ENCODE measurements around the gene CHD2.

Gene CHD2

GRCh38 chr15:92925454-92925853 is 25.3 kb downstream of the CHD2 start:
- Mint-ChIP-seq H3K9me3 (no peaks in the 10 kb centered on the region), H3K27me3 (no peaks in the 10 kb centered on the region), H3K4me3 (no peak overlapping the region), H3K4me1 (peaks cover 53% of the 10 kb centered on the region), H3K27ac (no peak overlapping the region), H3K36me3 (peaks cover 72% of the 10 kb centered on the region)
- ATAC-seq: no peak

DNA sequence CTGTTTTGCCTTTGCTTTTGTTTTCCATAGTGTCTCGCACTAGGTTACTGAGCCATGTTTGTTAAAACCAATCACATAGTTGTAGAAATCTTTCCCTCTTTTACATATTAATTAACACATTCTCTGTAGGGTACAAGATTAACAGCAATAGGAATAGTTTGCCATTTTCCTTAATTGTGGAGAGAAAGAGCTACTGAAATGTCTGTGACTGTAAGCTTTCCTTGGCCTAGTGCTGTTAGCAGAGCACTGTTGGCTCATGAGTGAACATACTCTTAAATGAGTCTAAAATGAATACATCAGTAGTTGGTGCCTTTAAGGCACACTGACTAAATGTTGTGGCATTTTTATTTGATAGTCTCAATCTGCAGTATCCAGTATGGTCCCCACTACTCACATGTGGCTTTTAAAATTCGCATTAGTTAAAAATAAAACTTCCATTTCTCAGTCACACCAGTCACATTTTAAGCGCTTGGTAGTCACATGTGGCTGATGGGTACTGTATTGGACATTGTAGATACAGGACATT is 28.2 kb downstream of the CHD2 start:
- peaks cover 61% of the 10 kb centered on the region for H3K36me3 Mint-ChIP-seq
- no peaks in the 10 kb centered on the region for H3K9me3 Mint-ChIP-seq
- ATAC-seq: no peak
- no peaks in the 10 kb centered on the region for H3K27me3 Mint-ChIP-seq
- no peak overlapping the region for H3K27ac Mint-ChIP-seq
- H3K4me1 Mint-ChIP-seq: peaks cover 25% of the 10 kb centered on the region
- H3K4me3 Mint-ChIP-seq: no peak overlapping the region

DNA sequence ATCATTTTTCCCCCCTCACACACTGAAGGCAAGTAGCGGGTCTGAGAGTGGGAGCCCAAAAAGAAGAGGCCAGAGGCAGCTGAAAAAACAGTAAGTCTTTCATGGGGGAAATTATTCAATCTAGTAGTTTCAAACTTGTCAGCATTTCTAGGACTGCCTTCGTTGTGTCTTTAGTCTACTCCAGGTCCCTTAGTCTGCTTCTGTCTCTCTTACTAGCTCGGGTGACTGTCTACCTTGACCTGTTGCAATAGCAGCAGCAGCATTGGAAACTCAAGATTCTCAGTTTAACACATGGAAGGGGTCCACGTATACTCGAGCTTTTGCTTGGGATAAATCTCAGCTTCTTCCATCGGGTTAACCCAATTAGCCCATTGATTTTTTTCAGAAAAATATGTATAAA is 28.9 kb downstream of the CHD2 start:
- H3K27me3 Mint-ChIP-seq: no peaks in the 10 kb centered on the region
- no peak for ATAC-seq
- H3K9me3 Mint-ChIP-seq: no peaks in the 10 kb centered on the region
- H3K27ac Mint-ChIP-seq: no peak overlapping the region
- no peak overlapping the region for H3K4me3 Mint-ChIP-seq
- H3K4me1 Mint-ChIP-seq: peaks cover 18% of the 10 kb centered on the region
- peaks cover 60% of the 10 kb centered on the region for H3K36me3 Mint-ChIP-seq

GRCh38 chr15:92930054-92930621 is 30.0 kb downstream of the CHD2 start:
- Mint-ChIP-seq H3K4me3 (no peak overlapping the region), H3K36me3 (peaks cover 66% of the 10 kb centered on the region), H3K4me1 (peaks cover 21% of the 10 kb centered on the region), H3K27ac (peak overlapping the region; percentile 17), H3K27me3 (no peaks in the 10 kb centered on the region), H3K9me3 (no peaks in the 10 kb centered on the region)
- no peak for ATAC-seq

DNA sequence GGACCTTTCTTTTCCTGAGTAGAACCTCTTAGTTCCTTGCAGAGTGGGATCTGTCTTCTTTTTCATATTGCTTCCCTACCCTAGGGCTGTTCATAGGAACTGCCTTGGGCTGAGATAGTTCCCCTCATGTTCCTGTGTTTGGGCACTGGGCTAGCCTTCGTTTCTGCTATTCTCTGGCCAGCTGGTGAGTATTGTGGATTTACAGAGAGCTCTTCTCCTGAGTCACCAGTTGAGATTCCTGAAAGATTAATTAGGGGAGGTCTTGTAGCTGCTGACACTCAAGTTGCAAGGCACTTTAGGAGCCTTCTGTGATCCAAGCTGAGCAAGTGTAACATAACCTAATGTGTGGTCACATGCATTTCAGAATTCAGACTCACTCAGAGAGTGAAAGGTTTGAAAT is 30.7 kb downstream of the CHD2 start:
- Mint-ChIP-seq H3K27ac (peak overlapping the region; percentile 17), H3K4me3 (no peak overlapping the region), H3K9me3 (no peaks in the 10 kb centered on the region), H3K36me3 (peaks cover 67% of the 10 kb centered on the region), H3K27me3 (no peaks in the 10 kb centered on the region), H3K4me1 (peaks cover 26% of the 10 kb centered on the region)
- no peak for ATAC-seq

DNA sequence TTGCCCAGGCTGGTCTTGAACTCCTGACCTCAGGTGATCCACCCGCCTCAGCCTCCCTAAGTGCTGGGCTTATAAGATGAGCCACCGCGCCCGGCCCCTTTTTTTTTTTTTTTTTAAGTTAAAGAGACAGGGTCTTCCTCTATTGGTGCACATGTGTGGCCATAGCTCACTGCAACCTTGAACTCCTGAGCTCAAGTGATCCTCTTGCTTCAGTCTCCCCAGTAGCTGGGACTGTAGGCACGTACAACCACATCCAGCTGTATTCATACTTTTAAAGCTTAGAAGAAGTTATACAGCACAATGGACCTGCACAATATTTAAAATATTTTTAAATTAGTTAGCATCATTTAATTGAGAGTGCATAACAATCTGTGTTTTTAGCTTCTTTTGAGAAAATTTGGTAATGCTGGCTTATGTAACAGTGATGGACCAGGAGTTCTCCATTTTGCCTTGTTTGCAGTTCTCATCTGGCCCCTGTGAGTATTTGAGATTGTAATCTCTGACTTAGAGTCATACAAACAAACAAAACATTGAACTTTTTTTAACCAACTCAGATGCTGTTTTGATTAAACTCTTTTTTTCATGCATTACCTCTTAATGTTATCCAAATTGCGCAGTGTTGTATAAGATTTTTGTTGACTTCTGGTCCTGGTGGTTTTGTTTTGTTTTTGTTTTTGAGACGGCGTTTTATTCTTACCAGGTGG is 33.0 kb downstream of the CHD2 start:
- Mint-ChIP-seq H3K27ac (no peak overlapping the region), H3K27me3 (no peaks in the 10 kb centered on the region), H3K4me3 (no peak overlapping the region), H3K4me1 (peaks cover 20% of the 10 kb centered on the region), H3K9me3 (no peaks in the 10 kb centered on the region), H3K36me3 (peaks cover 62% of the 10 kb centered on the region)
- no peak for ATAC-seq

GRCh38 chr15:92933831-92934230 is 33.7 kb downstream of the CHD2 start:
- Mint-ChIP-seq H3K4me3 (no peak overlapping the region), H3K27ac (peak overlapping the region; percentile 52), H3K27me3 (no peaks in the 10 kb centered on the region), H3K4me1 (peaks cover 20% of the 10 kb centered on the region), H3K36me3 (peaks cover 59% of the 10 kb centered on the region), H3K9me3 (no peaks in the 10 kb centered on the region)
- no peak for ATAC-seq

DNA sequence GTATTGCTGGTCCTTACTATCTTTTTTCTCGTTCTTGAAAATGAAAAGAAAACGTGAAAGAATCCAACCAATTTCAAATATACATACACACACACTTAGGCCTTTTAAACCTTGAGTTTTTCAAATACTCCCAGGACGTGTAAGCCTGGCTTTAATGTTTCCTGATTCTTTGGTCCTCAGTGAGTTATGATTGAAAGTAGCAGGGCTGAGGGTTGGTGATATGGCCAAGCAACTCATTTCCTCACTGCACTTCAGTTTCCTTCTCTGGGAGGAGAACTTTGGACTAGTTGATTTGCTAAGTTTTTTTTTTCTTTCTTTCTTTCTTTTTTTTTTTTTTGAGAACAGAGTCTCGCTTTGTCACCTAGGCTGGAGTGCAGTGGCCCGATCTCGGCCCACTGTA is 34.6 kb downstream of the CHD2 start:
- no peaks in the 10 kb centered on the region for H3K9me3 Mint-ChIP-seq
- no peak overlapping the region for H3K4me3 Mint-ChIP-seq
- peaks cover 65% of the 10 kb centered on the region for H3K36me3 Mint-ChIP-seq
- H3K27ac Mint-ChIP-seq: peak overlapping the region; percentile 52
- ATAC-seq: no peak
- H3K27me3 Mint-ChIP-seq: no peaks in the 10 kb centered on the region
- H3K4me1 Mint-ChIP-seq: peaks cover 20% of the 10 kb centered on the region

GRCh38 chr15:92936138-92936537 is 36.0 kb downstream of the CHD2 start:
- no peak for ATAC-seq
- Mint-ChIP-seq H3K4me3 (no peak overlapping the region), H3K27ac (no peak overlapping the region), H3K36me3 (peaks cover 60% of the 10 kb centered on the region), H3K4me1 (peaks cover 20% of the 10 kb centered on the region), H3K9me3 (no peaks in the 10 kb centered on the region), H3K27me3 (no peaks in the 10 kb centered on the region)

DNA sequence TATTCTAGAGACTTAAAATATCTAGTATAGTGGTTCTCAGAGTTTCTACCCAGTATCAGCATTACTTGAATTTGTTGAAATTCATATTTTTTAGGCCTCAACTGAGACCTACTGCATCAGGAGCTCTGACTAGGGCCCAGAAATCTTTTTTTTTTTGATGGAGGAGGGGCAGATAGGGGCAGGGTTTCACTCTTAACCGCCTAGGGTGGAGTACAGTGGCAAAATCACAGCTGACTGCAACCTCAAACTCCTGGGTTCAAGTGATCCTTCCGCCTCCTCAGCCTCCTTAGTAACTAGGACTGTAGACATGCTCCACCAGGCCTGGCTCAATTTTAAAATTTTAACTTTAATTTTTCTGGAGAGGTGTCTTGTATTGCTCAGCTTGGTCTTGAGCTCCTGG is 36.6 kb downstream of the CHD2 start:
- Mint-ChIP-seq H3K27me3 (no peaks in the 10 kb centered on the region), H3K27ac (no peak overlapping the region), H3K9me3 (no peaks in the 10 kb centered on the region), H3K4me1 (peaks cover 20% of the 10 kb centered on the region), H3K4me3 (no peak overlapping the region), H3K36me3 (peaks cover 66% of the 10 kb centered on the region)
- ATAC-seq: no peak

GRCh38 chr15:92937901-92938300 is 37.8 kb downstream of the CHD2 start:
- Mint-ChIP-seq H3K4me3 (no peak overlapping the region), H3K4me1 (peaks cover 27% of the 10 kb centered on the region), H3K36me3 (peaks cover 78% of the 10 kb centered on the region), H3K27me3 (no peaks in the 10 kb centered on the region), H3K27ac (no peak overlapping the region), H3K9me3 (no peaks in the 10 kb centered on the region)
- no peak for ATAC-seq

DNA sequence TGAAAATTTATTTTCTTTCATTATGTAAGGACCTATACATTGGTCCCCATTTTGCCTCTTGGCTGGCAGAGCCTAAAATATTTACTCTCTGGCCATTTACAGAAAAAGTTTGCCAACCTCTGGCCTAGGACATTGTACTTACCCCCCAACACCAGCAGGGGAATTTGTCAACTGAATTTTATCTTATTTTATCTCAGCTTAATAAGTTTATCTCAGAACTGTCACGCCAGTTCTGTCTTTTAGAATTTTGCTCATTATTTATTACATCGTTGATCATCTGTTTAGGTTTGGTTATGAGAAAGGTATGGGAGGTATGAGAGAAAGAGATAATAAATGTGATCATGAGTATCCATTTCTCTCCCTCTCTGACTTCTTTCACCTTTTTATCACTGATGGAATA is 38.3 kb downstream of the CHD2 start:
- Mint-ChIP-seq H3K4me1 (peaks cover 29% of the 10 kb centered on the region), H3K27ac (no peak overlapping the region), H3K27me3 (no peaks in the 10 kb centered on the region), H3K9me3 (no peaks in the 10 kb centered on the region), H3K36me3 (peaks cover 80% of the 10 kb centered on the region), H3K4me3 (no peak overlapping the region)
- ATAC-seq: no peak

DNA sequence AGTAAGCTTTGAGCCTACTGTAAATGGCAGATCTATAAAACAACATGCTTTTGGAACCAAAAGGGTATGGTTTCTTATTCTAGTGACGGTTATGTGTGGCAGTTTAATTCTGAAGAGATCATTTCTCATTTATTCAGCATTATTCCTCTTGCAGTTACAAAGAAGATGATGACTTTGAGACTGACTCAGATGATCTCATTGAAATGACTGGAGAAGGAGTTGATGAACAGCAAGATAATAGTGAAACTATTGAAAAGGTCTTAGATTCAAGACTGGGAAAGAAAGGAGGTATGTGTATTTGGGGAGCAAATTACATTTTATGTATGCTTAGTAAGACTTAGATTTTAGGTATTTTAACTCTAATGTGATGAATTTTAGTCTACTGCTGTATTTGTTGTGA is 41.5 kb downstream of the CHD2 start:
- peaks cover 4% of the 10 kb centered on the region for H3K9me3 Mint-ChIP-seq
- H3K4me1 Mint-ChIP-seq: peaks cover 22% of the 10 kb centered on the region
- H3K27ac Mint-ChIP-seq: no peak overlapping the region
- H3K4me3 Mint-ChIP-seq: no peak overlapping the region
- no peak for ATAC-seq
- peaks cover 86% of the 10 kb centered on the region for H3K36me3 Mint-ChIP-seq
- no peaks in the 10 kb centered on the region for H3K27me3 Mint-ChIP-seq

GRCh38 chr15:92942706-92943105 is 42.6 kb downstream of the CHD2 start:
- no peak for ATAC-seq
- Mint-ChIP-seq H3K4me3 (no peak overlapping the region), H3K27me3 (no peaks in the 10 kb centered on the region), H3K36me3 (peaks cover 90% of the 10 kb centered on the region), H3K9me3 (peaks cover 11% of the 10 kb centered on the region), H3K4me1 (peaks cover 22% of the 10 kb centered on the region), H3K27ac (no peak overlapping the region)

- Mint-ChIP-seq H3K4me3 (no peak overlapping the region), H3K27ac (peak overlapping the region; percentile 36), H3K9me3 (peaks cover 11% of the 10 kb centered on the region), H3K27me3 (no peaks in the 10 kb centered on the region), H3K36me3 (peaks cover 92% of the 10 kb centered on the region), H3K4me1 (peaks cover 22% of the 10 kb centered on the region)
- ATAC-seq: no peak
Measured at GRCh38 chr15:92943581-92943980, 43.5 kb downstream of the CHD2 start.

DNA sequence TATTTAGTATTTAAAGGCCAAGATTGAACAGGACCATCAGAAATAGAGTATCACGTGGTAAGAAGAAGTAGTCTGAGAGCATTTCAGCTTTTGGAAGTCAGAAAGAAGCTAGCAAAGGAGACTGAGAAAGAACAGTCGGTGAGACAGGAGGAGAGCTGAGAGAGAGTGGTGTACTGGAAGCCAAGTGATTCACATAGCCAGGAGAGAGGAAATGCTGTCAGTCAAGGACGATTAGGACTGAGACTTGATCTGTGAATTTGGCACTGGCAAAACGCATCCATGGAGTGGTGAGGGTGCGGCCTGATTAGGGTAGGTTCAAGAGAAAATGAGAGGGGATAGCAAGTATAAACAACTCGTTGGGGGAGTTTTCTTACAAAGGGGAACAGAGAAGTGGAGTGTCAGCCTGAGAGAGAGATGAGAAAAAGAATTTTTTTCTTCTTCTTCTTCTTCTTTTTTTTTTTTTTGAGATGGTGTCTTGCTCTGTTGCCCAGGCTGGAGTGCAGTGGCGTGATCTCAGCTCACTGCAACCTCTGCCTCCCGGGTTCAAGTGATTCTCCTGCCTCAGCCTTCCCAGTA is 44.9 kb downstream of the CHD2 start:
- H3K4me3 Mint-ChIP-seq: no peak overlapping the region
- peaks cover 94% of the 10 kb centered on the region for H3K36me3 Mint-ChIP-seq
- peak overlapping the region; percentile 36 for H3K27ac Mint-ChIP-seq
- peaks cover 11% of the 10 kb centered on the region for H3K9me3 Mint-ChIP-seq
- H3K27me3 Mint-ChIP-seq: no peaks in the 10 kb centered on the region
- H3K4me1 Mint-ChIP-seq: peaks cover 22% of the 10 kb centered on the region
- no peak for ATAC-seq
